NCI-H226 (cell line): ENCODE measurements around the gene ADM.

ENCODE experiments used
- DNase-seq: peaks from one replicate; pipeline ENCODE4 v3.0.0-alpha.2; 2015

Gene ADM

GRCh38 chr11:10291801-10292638 is 12.9 kb upstream of the ADM start:
- no peak for DNase-seq

- DNase-seq: peak; percentile 95
Observed at GRCh38 chr11:10293423-10294289, 11.2 kb upstream of the ADM start, which contains the start of gene SBF2. Gene SBF2 (minus strand): TSS chr11:10294219. CDS start chr11:10294069, 150 bp downstream.

GRCh38 chr11:10294290-10294953 is 10.5 kb upstream of the ADM start:
- peak; percentile 57 for DNase-seq

- DNase-seq: no peak
Observed at GRCh38 chr11:10295064-10295901, 9.6 kb upstream of the ADM start.

GRCh38 chr11:10298342-10298741 is 6.5 kb upstream of the ADM start:
- DNase-seq: peak; percentile 74

GRCh38 chr11:10301656-10302358 is 3.1 kb upstream of the ADM start:
- peak; percentile 71 for DNase-seq

GRCh38 chr11:10302359-10302743 is 2.5 kb upstream of the ADM start:
- DNase-seq: no peak

- DNase-seq: peak; percentile 65
Observed at GRCh38 chr11:10302744-10303557, 1.9 kb upstream of the ADM start.

- peak; percentile 66 for DNase-seq
Observed at GRCh38 chr11:10303558-10304363, 1.1 kb upstream of the ADM start.

- DNase-seq: peak; percentile 48
Observed at GRCh38 chr11:10305262-10305963, 540 bp downstream of the ADM start.

- DNase-seq: peak; percentile 24
Observed at GRCh38 chr11:10305964-10306918, 1.4 kb downstream of the ADM start.

GRCh38 chr11:10307022-10307399 is 2.1 kb downstream of the ADM start:
- DNase-seq: no peak

GRCh38 chr11:10307400-10308200 is 2.7 kb downstream of the ADM start:
- peak; percentile 86 for DNase-seq

GRCh38 chr11:10308201-10308954 is 3.5 kb downstream of the ADM start:
- no peak for DNase-seq

GRCh38 chr11:10309163-10310093 is 4.6 kb downstream of the ADM start:
- DNase-seq: peak; percentile 92
